Activated CD4-positive, CD25-positive, alpha-beta regulatory T cell treated with anti-CD3 and anti-CD28 coated beads, Interleukin-2, amount 50 U/mL, for 24 hours (primary cell): ENCODE results near the gene PRRC2A.

Experiments used
- ATAC-seq, 2 donors: fragments of 150-1000 bp; cut with Tn5 transposase; one replicate each; pipeline ENCODE4 v1.10.0; 2021; ENCODE audit warnings: mild to moderate bottlenecking in 1 of 2, moderate library complexity in 1 of 2

Gene PRRC2A

DNA sequence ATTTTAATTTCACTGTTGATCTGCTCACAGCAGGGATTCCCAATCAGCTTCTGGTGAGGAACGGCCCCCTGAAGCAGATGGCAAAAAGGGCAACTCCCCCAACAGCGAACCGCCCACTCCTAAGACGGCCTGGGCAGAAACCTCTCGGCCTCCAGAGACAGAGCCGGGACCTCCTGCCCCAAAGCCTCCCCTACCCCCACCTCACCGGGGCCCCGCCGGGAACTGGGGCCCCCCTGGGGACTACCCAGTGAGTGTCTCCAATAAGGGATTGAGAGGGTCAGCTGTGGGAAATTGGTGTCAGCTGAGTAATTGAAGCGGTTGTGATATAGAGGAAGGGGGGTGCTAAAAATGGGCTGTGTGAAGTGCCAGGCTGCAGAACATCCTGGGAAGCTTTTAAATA lies 6.4 kb downstream of the PRRC2A start:
- no peak for ATAC-seq

DNA sequence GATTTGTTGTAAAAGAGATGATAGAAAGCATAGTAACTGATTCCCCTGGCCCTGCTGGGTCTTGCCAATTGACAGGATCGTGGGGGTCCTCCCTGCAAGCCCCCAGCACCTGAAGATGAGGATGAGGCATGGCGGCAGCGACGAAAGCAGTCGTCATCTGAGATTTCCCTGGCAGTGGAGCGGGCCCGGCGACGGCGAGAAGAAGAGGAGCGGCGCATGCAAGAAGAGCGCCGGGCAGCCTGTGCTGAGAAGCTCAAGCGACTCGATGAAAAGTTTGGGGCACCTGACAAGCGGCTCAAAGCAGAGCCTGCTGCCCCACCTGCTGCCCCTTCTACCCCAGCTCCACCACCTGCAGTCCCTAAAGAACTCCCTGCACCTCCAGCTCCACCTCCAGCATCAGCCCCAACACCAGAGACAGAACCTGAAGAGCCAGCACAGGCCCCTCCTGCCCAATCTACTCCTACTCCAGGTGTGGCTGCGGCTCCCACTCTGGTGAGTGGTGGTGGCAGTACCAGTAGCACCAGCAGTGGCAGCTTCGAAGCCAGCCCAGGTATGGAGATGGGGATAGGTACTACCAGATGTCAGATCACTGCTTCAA lies 7.3 kb downstream of the PRRC2A start:
- ATAC-seq = no peak

DNA sequence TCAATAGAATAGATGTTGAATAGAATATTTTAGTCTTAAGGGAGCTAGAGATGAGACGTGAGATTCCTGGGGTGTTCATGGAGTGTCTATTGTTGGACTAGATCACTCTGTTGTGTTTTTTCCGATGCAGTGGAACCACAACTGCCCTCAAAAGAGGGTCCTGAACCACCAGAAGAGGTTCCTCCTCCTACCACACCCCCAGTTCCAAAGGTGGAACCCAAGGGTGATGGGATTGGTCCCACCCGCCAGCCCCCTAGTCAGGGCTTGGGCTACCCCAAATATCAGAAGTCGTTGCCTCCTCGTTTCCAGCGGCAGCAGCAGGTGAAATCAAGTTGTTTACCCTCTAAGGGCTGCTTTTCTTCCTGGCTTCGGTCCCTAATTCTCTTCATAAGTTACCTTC lies 8.5 kb downstream of the PRRC2A start:
- no peak for ATAC-seq

DNA sequence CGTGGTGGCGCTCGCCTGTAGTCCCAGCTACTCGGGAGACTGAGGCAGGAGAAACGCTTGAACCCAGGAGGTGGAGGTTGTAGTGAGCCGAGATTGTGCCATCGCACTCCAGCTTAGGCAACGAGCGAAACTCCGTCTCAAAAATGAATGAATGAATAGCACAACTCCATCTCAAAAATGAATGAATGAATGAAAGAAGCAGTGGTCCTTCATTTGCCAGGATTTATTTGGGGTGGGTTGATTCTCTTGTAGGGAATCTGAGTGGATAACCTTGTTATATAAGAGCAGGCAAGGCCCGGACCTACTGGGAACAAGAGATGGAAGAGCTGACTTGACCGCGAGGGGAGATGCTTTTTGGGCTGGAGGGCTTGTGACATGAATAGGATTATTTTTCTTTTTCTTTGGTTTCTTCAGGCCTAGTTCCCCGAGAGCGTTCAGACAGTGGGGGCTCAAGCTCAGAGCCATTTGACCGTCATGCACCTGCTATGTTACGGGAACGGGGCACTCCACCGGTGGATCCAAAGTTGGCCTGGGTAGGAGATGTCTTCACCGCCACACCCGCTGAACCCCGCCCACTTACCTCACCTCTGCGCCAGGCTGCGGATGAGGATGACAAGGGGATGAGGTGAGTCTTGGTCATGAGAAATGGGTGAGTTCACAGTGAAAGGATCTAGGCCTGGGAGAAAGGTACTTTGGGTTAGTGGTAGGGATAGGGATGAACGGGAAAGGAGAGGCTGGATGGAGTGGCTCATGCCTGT lies 9.8 kb downstream of the PRRC2A start:
- no peak for ATAC-seq

DNA sequence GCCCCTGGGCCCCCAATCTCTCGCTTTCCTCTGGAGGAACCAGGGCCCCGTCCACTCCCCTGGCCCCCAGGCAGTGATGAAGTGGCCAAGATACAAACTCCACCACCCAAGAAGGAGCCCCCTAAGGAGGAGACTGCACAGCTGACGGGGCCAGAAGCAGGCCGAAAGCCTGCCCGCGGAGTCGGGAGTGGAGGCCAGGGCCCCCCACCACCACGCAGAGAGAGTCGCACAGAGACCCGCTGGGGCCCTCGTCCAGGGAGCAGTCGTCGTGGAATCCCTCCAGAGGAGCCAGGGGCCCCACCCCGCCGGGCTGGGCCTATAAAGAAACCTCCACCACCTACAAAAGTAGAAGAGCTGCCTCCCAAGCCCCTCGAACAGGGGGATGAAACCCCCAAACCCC lies 10.7 kb downstream of the PRRC2A start:
- ATAC-seq = no peak

DNA sequence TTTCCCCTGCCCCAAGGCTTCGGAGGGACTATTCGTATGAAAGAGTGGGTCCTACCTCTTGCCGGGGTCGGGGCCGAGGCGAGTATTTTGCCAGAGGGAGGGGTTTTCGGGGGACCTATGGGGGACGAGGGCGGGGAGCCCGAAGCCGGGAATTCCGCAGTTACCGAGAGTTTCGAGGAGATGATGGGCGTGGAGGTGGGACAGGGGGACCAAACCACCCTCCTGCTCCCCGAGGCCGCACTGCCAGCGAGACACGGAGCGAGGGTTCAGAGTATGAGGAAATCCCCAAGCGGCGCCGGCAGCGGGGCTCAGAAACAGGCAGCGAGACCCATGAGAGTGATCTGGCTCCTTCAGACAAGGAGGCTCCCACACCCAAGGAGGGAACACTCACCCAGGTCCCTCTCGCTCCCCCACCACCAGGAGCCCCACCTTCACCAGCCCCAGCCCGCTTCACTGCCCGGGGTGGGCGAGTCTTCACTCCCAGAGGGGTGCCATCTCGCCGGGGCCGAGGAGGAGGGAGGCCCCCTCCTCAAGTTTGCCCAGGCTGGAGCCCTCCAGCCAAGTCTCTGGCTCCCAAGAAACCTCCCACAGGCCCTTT lies 11.3 kb downstream of the PRRC2A start:
- no peak for ATAC-seq

DNA sequence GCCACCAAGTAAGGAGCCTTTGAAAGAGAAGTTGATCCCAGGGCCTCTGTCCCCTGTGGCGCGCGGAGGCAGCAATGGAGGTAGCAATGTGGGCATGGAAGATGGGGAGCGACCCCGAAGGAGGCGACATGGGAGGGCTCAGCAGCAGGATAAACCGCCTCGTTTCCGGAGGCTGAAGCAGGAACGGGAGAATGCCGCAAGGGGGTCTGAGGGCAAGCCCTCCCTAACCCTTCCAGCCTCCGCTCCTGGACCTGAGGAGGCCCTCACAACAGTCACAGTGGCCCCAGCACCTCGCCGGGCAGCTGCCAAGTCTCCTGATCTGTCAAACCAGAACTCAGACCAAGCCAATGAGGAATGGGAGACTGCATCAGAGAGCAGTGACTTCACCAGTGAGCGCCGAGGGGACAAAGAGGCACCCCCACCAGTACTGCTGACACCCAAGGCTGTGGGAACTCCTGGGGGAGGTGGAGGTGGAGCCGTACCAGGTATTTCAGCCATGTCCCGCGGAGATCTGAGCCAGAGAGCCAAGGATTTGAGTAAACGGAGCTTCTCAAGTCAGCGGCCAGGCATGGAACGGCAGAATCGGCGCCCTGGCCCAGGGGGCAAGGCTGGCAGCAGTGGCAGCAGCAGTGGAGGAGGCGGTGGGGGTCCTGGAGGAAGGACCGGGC lies 11.9 kb downstream of the PRRC2A start:
- ATAC-seq = no peak

DNA sequence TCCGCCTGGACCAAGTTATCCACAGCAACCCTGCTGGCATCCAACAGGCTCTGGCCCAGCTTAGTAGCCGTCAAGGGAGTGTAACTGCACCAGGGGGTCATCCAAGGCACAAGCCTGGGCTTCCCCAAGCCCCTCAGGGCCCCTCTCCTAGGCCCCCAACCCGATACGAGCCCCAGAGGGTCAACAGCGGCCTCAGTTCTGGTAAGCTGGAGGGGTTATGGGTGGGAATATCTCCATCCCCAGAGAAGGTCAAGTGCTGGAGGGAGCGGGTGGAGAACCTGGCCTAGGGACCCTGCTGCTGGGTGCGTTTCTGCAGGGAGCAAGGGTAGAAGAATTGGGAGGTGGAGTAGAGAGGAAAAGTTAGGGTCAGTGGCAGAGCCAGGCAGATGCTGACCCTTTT lies 12.9 kb downstream of the PRRC2A start:
- ATAC-seq = no peak

DNA sequence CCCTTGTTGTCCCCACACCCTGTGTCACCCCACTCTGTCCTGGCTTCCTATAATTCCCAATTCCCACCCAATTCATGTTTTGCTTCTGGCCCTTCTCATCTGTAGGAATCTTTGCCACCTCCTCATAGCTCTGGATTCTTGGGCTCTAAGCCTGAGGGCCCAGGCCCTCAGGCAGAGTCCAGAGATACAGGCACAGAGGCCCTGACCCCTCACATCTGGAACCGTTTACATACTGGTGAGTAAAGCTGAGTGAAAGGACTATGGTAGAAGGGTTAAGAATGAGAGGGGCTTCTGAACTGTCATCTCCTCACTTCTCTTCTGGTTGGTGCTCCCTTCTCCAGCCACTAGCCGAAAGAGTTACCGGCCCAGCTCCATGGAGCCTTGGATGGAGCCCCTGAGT lies 13.6 kb downstream of the PRRC2A start:
- ATAC-seq = no peak

DNA sequence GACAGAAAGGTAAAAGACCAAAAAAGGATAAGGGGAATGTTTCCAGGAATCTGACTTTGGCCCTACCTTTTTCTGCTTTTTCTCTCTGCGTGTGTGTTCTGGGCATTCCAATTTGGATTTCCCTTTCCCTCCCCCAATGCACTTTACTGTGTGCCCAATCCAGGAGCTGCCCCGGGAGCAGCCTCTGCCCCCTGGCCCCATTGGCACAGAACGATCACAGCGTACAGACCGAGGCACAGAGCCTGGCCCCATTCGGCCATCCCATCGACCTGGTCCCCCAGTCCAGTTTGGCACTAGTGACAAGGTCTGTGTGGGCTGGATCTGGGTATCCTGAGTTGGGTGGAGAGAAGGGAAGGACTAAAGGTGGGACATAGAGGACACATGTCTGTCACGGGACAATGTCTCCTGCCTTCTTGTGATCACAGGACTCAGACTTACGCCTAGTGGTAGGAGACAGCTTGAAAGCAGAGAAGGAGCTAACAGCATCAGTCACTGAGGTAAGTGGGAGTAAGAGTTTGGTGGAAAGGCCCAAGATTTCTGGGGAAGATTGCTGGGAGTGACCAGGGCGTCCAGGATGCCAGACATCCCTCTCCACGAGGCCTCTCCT lies 14.6 kb downstream of the PRRC2A start:
- no peak for ATAC-seq

DNA sequence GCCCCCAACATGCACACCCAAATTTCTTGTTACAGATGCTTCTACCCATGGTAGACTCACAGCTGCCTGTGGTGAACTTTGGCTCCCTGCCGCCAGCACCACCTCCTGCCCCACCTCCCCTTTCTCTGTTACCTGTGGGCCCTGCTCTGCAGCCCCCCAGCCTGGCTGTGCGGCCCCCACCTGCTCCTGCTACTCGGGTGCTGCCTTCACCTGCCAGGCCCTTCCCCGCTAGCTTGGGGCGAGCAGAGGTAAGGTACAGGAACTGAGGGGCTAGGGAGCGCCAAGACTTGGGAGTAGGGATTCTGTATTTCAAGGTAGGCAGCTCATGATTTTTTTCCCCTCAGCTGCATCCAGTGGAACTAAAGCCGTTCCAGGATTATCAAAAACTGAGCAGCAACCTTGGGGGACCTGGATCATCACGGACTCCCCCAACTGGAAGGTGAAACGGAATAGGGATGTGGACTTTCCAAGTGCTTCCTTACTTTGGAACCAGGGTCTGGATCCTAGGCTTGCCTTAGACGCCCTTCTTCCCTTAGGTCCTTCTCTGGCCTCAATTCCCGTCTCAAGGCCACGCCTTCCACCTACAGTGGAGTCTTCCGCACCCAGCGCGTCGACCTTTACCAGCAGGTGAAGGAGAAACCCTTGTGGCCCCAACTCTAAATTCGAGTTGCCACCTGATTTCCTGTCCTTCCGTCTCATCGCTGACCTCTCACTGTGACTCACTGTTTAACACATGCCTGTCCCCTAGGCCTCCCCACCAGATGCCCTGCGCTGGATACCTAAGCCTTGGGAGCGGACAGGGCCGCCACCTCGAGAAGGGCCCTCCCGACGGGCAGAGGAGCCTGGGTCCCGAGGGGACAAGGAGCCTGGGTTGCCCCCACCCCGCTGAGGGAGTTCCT lies 16.4 kb downstream of the PRRC2A start:
- no peak for ATAC-seq

DNA sequence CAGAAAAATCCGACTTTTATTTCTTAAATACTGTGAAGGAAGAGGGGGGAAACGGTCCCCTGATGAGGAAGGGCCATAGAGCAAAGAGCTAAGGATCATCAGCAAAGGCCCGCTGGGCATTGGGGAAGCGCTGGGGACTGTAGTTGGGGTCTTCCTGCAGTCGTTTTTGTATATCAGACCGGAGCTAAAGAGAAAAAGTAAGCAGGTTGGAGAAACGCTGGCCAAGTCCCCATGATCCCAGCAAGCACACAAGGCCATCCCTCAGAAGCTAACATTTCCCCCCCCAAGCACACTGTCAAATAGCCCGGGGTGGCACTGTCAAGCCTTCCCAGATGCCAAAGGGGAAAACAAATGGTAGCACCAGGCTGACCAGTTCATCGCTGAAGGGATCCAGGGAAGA lies 18.5 kb downstream of the PRRC2A start:
- no peak for ATAC-seq

DNA sequence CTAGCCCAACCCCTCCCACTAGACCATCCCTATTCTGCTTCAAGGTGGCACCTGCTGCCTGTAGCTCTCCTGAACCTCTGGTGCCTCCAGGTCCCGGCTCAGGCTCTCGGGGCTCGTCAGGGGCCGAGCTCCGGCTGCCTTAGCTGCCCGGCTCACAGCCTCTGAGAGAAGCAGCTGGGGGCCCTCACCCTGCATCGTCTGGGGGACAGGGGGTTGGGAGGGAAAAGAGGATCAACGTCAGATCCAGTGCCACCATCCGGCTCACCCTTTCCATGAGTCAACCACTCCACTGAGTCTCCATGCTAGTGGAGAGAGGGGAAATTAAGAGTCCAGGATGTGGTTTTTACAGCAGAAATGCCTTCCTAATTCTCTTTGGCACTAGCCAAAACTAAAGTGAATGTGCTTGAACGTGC lies 18.9 kb downstream of the PRRC2A start:
- ATAC-seq = peak; percentile 45 to 63

DNA sequence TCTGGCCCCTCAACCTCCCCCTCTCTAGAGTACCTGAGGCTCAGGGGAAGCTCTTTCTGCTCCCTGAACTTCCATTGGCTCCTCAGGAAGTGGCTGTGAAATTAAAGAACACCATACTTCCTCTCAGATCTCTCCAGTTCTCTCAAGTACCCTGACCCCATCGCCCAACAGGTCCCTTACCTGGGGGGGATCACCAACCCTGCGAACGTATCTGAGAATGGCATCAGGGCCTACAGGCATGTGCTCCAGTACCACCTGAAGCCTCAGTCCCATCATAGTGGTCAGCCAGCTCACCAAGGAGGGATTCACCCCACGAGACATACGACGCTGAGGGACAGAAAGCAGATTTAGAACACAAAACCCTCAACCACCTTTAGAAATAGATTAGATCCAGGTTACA lies 20.1 kb downstream of the PRRC2A start:
- no peak for ATAC-seq

DNA sequence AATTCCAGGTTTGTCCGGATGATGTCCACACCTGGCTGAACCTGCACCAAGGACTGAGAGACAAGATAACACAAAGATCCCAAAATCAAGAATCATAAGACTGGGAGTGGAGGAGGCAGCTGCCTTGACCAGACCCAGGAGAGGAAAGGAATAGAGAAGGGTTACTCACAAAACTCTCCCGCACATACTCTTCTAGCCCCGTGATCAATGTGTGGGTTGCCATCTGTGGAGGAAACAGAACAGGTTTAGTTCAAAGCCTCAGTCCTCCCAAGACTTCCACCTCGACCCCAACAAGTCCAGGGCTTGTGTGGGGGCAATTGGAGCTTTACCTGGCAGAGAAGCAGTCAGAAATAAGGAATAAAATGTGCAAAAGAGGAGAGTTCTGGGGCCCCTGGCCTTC lies 20.9 kb downstream of the PRRC2A start:
- ATAC-seq = no peak

DNA sequence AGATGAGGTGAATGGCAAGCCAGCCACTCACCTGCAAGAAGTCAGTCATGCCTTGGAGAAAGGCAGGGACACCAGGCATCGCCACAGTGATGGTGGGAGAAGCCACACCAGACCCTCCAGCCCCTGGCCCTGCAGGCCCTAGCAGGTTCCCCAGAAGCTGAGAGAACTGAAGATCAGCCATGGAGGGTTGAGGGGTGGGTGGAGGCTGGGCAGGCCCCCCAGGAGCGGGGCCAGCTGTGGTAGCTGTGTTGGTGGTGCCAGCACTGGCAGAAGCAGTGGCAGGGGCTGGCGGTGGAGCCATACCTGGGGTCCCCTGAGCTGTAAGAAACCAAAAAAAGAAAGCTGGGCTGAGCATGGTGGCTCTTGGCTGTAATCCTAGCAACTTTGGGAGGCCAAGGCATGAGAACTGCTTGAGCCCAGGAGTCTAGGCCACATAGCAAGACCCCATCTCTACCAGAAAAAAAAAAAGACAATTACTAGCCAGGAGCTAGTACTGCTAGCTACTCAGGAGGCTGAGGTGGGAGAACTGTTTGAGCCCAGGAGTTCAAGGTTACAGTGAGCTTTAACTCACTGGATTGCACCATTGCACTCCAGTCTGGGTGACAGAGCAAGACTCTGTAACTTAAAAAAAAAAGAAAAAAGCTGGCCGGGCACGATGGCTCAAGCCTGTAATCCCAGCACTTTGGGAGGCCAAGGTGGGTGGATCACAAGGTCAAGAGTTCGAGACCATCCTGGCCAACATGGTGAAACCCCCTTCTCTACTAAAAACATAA lies 22.5 kb downstream of the PRRC2A start:
- ATAC-seq = no peak

DNA sequence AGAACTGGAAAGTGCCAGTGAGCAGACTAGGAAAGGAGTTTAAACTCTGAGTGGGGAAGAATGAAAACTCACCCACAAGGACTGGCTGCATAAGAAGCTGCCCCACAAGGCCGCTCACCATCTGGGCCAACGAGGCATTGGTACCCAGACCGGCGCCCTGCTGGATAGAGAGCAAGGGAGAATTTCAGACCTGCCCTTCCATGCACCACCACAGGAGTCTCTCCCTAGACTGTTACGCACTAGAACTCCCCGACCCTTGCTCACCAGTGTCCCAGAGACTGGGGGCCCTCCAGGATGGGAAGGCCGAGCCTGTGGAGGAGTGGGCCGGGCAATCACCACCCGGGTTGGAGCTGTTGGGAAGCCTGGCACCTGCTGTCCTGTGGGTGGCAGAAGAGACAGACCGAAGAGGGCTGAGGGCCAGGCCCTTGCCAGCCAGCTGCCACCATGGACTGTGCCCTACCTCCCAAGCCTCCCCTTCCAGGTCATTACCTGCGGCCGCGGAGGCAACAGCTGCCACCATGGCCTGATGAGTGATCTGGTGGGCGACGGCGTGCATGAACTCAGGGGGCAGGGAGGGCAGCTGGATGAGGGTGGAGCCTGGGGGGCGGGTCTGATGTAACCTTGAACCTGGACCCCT lies 23.4 kb downstream of the PRRC2A start:
- no peak for ATAC-seq

DNA sequence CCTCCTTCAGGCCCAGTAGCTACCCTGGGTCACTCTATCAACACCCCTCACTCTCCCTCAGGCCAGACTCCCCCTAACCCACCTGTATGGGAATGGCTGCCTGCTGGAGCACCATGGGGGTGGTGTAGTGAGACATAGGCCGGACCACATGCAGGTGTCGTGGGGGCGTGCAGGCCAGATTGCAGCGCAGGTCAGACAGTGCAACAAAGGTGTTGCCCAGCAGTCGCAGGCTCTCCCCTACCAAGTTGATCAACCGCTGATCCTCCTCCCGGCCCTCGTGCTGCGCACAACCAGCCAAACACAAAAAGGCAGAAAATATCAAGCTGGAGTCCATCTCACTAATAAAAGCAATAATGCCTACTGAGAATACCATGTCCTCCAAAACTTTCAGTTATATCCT lies 24.8 kb downstream of the PRRC2A start:
- ATAC-seq = no peak

DNA sequence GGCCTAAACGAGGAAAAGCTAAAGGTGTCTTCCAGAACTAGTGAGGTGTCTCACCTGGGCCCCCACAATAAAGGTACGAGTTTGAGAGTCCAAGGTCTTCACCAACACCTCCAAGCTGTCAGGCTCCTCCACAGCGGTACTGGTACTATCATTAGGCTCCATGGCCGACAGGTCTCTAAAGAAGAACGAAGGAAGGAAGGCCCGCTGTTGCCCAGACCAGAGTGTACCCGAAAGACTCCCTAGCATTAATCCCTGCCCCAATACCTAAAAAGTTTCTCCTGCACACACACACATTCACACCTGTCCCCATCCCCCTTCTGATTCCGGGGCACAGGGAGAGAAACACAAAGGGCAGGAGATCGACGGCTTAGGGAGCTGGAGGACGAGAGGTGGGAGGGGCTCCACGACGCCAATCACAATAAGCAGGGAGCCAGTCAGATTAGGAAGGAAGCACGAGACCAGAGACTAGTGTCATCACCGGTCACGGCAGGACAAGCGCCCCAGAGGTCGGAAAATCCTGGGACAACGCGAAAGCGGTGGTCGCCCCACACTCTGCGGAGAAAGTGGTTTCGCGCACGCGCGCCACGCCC lies 31.2 kb downstream of the PRRC2A start:
- ATAC-seq = peak; percentile 32 to 44

DNA sequence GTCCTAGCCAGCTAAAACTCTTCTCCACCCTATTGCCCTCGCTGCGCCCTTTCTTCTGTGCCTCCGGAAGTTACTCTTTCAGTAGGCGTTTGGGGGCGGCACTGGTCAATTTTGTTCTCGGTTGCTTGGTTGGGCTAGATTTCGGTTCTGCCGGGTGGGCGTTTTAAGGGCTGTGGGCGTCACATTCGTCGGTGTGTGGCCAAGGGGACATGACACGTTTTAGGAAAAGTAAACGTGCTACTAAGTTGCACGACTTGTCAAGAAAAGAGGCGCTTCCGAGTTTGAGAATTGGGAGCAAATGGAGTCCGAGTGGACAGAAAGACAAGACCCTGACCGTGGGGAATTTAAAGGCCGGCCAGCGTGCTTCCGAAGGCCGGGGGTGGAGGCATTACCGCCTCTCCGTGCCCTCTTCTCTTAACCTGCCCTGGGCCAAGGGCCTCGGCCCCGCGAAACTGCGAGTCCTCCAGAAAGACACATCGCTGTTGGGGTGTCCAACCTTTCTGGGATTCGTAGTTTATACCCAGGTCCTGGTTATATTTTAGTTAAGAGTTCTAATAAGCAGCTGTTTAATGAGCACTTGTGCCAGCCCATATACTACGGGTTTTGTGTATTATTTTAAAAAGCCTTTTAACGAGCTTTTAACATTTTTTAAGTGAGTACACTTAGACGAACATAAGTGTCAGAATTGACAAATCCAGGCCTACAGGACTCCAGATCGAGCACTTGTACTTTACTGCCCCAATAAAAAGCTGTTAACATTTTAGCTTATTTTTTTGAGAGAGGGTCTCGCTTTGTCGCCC lies 32.6 kb downstream of the PRRC2A start:
- peak; percentile 68 for ATAC-seq
